ENCODE data around the gene CTR9. TPM values are rescaled to one million over a fixed set of nuclear protein-coding genes. Genes with fewer than 3 reads are reported as not detected.

The CTR9 gene
- total and polyA plus RNA-seq, 2 of the 8 experiments (the other 6 are each of a cell fraction or from before 2014, with no cell fraction given) = 6.1 to 37.7 TPM

- no peak for TF ChIP-seq CHD7 (IDR thresholded peaks at IDR 0.05; ENCODE audit: insufficient replicate concordance, low read length)
- TF ChIP-seq RAD21 (IDR thresholded peaks at IDR 0.05 in 1 of 2, conservative IDR thresholded peaks at IDR 0.05 in 1 of 2; ENCODE audit: low read depth in 2 of 2, low read length in 2 of 2) = no peak
- TF ChIP-seq TAF7 (optimal IDR thresholded peaks at IDR 0.05; ENCODE audit: borderline replicate concordance, low read depth, low read length) = no peak
- TF ChIP-seq TEAD4 (IDR thresholded peaks at IDR 0.05; ENCODE audit: low read depth, low read length) = no peak
- no peak for TF ChIP-seq SP1 (IDR thresholded peaks at IDR 0.05; ENCODE audit: low read depth, low read length)
- TF ChIP-seq HDAC2 (IDR thresholded peaks at IDR 0.05; ENCODE audit: borderline replicate concordance in 1 of 2, low read depth in 2 of 2, low read length in 2 of 2) = no peak
- TF ChIP-seq SRF (IDR thresholded peaks at IDR 0.05; ENCODE audit: low read depth, low read length) = no peak
- TF ChIP-seq HDAC6 (IDR thresholded peaks at IDR 0.05; ENCODE audit: low read depth, low read length) = no peak
- TF ChIP-seq BCL11A (IDR thresholded peaks at IDR 0.05; ENCODE audit: low read depth in 2 of 2, low read length in 2 of 2) = no peak
- TF ChIP-seq RXRA (IDR thresholded peaks at IDR 0.05; ENCODE audit: insufficient read depth, low read depth, low read length) = no peak
- no peak for TF ChIP-seq BRCA1 (IDR thresholded peaks at IDR 0.05; ENCODE audit: low read depth, low read length)
Measured at GRCh38 chr11:10708131-10708530, 42.9 kb upstream of the CTR9 start (continued).

All from H1 (cell line).